Lung (tissue), 12 donors: ENCODE measurements around the gene DZIP3. TPM values are rescaled to one million over a fixed set of nuclear protein-coding genes. Genes with fewer than 3 reads are reported as not detected.

ENCODE experiments used
- ATAC-seq: fragments of 200-7000 bp; cut with Tn5 transposase; one replicate; pipeline ENCODE4 v1.9.1; 2020; ENCODE audit warnings: moderate number of reproducible peaks; ENCODE audit not compliant: insufficient read depth, low FRiP score
- DNase-seq, 3 donors: peaks; one replicate each; pipeline ENCODE4 v3.0.0-alpha.2; 2013 to 2017
- H3K27ac ChIP-seq, 2 donors: one replicate each; pipeline ENCODE4 v1.5.1; 2013; ENCODE audit warnings: mild to moderate bottlenecking in 2 of 2, moderate library complexity in 2 of 2, control low read depth in 1 of 2, inconsistent platforms in 1 of 2, low read depth in 1 of 2, low read length in 1 of 2
- H3K27me3 ChIP-seq, 3 donors: one replicate each; pipeline ENCODE4 v1.5.1; 2013; ENCODE audit warnings: low read length in 2 of 3; ENCODE audit not compliant: control insufficient read depth in 3 of 3, insufficient read depth in 3 of 3
- H3K36me3 ChIP-seq, 4 donors: one replicate each; pipeline ENCODE4 v1.5.1; 2013; ENCODE audit warnings: low read length in 4 of 4, mild to moderate bottlenecking in 1 of 4, moderate library complexity in 1 of 4; ENCODE audit not compliant: control insufficient read depth in 4 of 4, insufficient read depth in 4 of 4
- H3K4me1 ChIP-seq, 5 donors: one replicate each; pipeline ENCODE4 v1.5.1; 2013; ENCODE audit warnings: low read length in 5 of 5, mild to moderate bottlenecking in 2 of 5, moderate library complexity in 1 of 5; ENCODE audit not compliant: control insufficient read depth in 5 of 5, insufficient read depth in 5 of 5
- H3K4me3 ChIP-seq: one replicate; pipeline ENCODE4 v1.5.1; 2013; ENCODE audit warnings: mild to moderate bottlenecking, control low read depth, moderate library complexity
- H3K9ac ChIP-seq, 2 donors: one replicate each; pipeline ENCODE4 v1.5.1; 2013; ENCODE audit warnings: low read length in 2 of 2, control low read depth in 1 of 2; ENCODE audit not compliant: insufficient read depth in 1 of 2
- H3K9me3 ChIP-seq, 4 donors: one replicate each; pipeline ENCODE4 v1.5.1; 2013; ENCODE audit warnings: low read length in 3 of 4, mild to moderate bottlenecking in 1 of 4, moderate library complexity in 1 of 4; ENCODE audit not compliant: control insufficient read depth in 4 of 4, insufficient read depth in 3 of 4
- WGBS, 2 donors: extraction: QIAGEN DNeasy Blood & Tissue Kit; methylation state at CpG; one replicate each; pipeline ENCODE4 v1.1.7; 2013; 5-methylcytosine and 5-hydroxymethylcytosine counted together
- polyA plus RNA-seq, 2 donors: library from polyadenylated mRNA; stranded (reverse); fragments of 200-250 nt; gene quantifications; one replicate each; pipeline ENCODE4 v1.2.1, GENCODE V29; 2013
- total RNA-seq, 2 donors: library from RNA; depleted of rRNA in 1 of 2; stranded (reverse); fragments of >200 nt in 1 of 2; gene quantifications; one replicate each; pipeline ENCODE4 v1.2.1, GENCODE V29; 2014 to 2021
- TF ChIP-seq, protein P1 (sequence below): IDR thresholded peaks from 2 replicates; pipeline ENCODE4 v1.5.1; 2012; ENCODE audit warnings: mild to moderate bottlenecking; ENCODE audit errors: control extremely low read depth, extremely low read depth
- donor health status: control.
- donor health status: control.
- donor health status: Bipolar disorder and iron deficiency.
- donor health status: healthy.
- donor health status: DM: yes; HTN: yes; CAD: no.

Gene DZIP3
- total and polyA plus RNA-seq, 4 donors: 3.8 to 44.1 (median 13.0) TPM

GRCh38 chr3:108602249-108602934 lies 12.9 kb downstream of the DZIP3 start:
- ATAC-seq (no peak), DNase-seq (peak in 1 of 3 donors; percentile 9)
- Histone ChIP-seq H3K27me3 (no peaks in the 10 kb centered on the region), H3K36me3 (peaks cover 0 to 4% (median under 1%) of the 10 kb centered on the region in 4 donors), H3K4me1 (peaks cover 0 to 5% (median 0%) of the 10 kb centered on the region in 5 donors), H3K4me3 (no peak overlapping the region), H3K9ac (no peak overlapping the region), H3K9me3 (no peaks in the 10 kb centered on the region), H3K27ac (no peak overlapping the region)
- TF ChIP-seq, protein P1, sequence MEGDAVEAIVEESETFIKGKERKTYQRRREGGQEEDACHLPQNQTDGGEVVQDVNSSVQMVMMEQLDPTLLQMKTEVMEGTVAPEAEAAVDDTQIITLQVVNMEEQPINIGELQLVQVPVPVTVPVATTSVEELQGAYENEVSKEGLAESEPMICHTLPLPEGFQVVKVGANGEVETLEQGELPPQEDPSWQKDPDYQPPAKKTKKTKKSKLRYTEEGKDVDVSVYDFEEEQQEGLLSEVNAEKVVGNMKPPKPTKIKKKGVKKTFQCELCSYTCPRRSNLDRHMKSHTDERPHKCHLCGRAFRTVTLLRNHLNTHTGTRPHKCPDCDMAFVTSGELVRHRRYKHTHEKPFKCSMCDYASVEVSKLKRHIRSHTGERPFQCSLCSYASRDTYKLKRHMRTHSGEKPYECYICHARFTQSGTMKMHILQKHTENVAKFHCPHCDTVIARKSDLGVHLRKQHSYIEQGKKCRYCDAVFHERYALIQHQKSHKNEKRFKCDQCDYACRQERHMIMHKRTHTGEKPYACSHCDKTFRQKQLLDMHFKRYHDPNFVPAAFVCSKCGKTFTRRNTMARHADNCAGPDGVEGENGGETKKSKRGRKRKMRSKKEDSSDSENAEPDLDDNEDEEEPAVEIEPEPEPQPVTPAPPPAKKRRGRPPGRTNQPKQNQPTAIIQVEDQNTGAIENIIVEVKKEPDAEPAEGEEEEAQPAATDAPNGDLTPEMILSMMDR: no peak
- 40 to 61% methylated on average over 5 of the region's 5 CpGs for WGBS, 2 donors

DNA sequence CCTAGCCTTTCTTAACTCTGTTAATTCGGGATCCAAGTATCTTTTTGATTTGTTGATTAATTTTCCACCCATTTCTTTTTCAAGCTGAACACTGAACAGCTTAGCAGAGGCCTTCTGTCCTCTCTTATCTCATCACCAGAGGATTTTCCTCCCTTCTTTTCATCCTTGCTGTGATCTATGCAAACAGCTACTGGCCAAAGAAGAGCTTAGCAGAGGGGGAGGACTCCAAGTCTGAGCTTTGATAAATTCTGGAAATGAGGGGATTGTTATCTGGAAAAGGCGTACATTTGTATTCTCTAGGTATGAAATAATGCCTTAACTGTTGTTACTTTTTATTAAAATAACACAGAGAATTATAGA lies 13.4 kb downstream of the DZIP3 start:
- ATAC-seq: no peak
- DNase-seq: no peak
- Histone ChIP-seq H3K27ac (no peak overlapping the region), H3K4me1 (peaks cover 0 to 5% (median 0%) of the 10 kb centered on the region in 5 donors), H3K36me3 (peaks cover 0 to 4% (median under 1%) of the 10 kb centered on the region in 4 donors), H3K27me3 (no peaks in the 10 kb centered on the region), H3K9me3 (no peaks in the 10 kb centered on the region), H3K4me3 (no peak overlapping the region), H3K9ac (no peak overlapping the region)
- 80 to 91% methylated on average over 2 of the region's 2 CpGs for WGBS, 2 donors
- TF ChIP-seq, protein P1: no peak

DNA sequence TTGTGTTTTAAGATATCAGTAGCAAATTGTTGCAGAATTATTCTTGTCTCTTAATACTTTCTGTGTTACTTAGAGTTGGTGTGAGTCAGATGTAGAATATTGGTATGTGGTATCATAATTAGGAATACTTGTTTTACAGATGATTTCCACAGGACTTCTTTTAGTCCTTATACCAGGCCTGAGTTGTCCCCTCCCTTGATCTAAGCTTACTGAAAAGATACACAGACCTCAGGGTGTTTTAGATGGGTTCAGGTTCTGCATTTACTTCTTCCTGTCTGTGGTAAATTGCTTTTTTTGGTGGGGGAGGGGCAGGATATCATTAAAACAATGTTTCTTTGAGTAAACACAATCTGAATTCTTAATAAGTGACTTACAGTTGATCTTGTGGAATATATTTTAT lies 14.2 kb downstream of the DZIP3 start:
- Histone ChIP-seq H3K4me3 (no peak overlapping the region), H3K27me3 (no peaks in the 10 kb centered on the region), H3K9me3 (no peaks in the 10 kb centered on the region), H3K36me3 (peaks cover 0 to 4% (median under 1%) of the 10 kb centered on the region in 4 donors), H3K4me1 (peaks cover 0 to 5% (median 0%) of the 10 kb centered on the region in 5 donors), H3K9ac (no peak overlapping the region), H3K27ac (no peak overlapping the region)
- no peak for DNase-seq
- no peak for ATAC-seq
- TF ChIP-seq, protein P1: no peak

DNA sequence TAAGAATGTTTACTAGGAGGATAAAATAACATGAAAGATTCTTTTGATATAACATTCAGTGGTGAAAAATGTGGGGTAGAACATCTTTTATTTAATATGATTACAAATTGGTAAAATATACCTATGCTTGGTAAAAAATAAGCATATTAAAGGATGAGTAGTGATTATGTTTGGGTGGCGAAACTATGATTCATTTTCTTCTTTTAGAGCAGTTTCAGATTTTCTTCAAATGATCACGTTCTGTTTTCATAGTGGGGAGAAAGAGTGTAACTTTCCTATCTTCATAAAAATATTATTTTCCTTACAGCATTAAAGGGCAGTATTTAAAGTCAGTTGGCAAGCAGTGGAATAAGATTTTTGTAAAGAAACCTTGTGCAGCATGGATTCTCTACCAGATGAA lies 15.5 kb downstream of the DZIP3 start:
- H3K4me1 ChIP-seq: peaks cover 0 to 5% (median 0%) of the 10 kb centered on the region in 5 donors
- no peak overlapping the region for H3K4me3 ChIP-seq
- ATAC-seq: no peak
- no peak overlapping the region for H3K27ac ChIP-seq
- WGBS, 2 donors: 92 to 97% methylated on average over 2 of the region's 2 CpGs
- no peaks in the 10 kb centered on the region for H3K9me3 ChIP-seq
- TF ChIP-seq, protein P1: no peak
- no peaks in the 10 kb centered on the region for H3K27me3 ChIP-seq
- H3K9ac ChIP-seq: no peak overlapping the region
- no peak for DNase-seq
- peaks cover 0 to 9% (median 3%) of the 10 kb centered on the region in 4 donors for H3K36me3 ChIP-seq
